ENCODE measurements around the gene PROM1. TPM values are rescaled to one million over a fixed set of nuclear protein-coding genes. Genes with fewer than 3 reads are reported as not detected.

The PROM1 gene
- total RNA-seq, 1 experiment from 2014 or later: 17.7 TPM

DNA sequence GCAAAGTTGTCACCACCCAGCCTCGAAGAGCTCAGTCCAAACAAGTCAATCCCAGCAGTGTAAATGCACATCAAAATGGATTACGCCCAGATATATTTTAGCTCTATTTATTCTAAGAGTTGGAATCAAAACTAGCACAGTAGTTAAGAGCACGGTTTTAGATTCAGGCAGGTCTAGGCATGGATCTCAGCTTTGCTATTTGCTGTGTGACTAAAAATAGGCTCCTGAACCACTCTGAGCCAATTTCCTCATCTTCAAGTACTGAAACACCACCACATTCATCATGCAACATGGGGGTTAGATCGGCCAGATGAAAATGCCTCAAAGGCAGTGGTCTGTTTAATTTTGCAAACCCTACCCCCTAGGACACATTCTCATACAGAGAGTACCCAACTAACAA is 65.0 kb downstream of the PROM1 start (continued):
- TF ChIP-seq, protein P1, sequence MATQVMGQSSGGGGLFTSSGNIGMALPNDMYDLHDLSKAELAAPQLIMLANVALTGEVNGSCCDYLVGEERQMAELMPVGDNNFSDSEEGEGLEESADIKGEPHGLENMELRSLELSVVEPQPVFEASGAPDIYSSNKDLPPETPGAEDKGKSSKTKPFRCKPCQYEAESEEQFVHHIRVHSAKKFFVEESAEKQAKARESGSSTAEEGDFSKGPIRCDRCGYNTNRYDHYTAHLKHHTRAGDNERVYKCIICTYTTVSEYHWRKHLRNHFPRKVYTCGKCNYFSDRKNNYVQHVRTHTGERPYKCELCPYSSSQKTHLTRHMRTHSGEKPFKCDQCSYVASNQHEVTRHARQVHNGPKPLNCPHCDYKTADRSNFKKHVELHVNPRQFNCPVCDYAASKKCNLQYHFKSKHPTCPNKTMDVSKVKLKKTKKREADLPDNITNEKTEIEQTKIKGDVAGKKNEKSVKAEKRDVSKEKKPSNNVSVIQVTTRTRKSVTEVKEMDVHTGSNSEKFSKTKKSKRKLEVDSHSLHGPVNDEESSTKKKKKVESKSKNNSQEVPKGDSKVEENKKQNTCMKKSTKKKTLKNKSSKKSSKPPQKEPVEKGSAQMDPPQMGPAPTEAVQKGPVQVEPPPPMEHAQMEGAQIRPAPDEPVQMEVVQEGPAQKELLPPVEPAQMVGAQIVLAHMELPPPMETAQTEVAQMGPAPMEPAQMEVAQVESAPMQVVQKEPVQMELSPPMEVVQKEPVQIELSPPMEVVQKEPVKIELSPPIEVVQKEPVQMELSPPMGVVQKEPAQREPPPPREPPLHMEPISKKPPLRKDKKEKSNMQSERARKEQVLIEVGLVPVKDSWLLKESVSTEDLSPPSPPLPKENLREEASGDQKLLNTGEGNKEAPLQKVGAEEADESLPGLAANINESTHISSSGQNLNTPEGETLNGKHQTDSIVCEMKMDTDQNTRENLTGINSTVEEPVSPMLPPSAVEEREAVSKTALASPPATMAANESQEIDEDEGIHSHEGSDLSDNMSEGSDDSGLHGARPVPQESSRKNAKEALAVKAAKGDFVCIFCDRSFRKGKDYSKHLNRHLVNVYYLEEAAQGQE (IDR thresholded peaks at IDR 0.05; ENCODE audit: low read depth): no peak
- no peak for TF ChIP-seq CEBPB (IDR thresholded peaks at IDR 0.05; ENCODE audit: low read depth)
- TF ChIP-seq ELF1 (IDR thresholded peaks at IDR 0.05; ENCODE audit: borderline replicate concordance, low read depth): no peak

- DNase-seq (ENCODE audit: low read depth, low spot score) (no peak), ATAC-seq (no peak)
- ChIA-PET CTCF (interaction anchor here (1.7 to 2.3 kb wide), 2 partner anchors 212 to 247 kb away, joined by 6 to 8 read pairs; no protein-coding TSS in a partner anchor), POLR2A (no interaction called here), RAD21 (ENCODE audit: low non-redundant PET in 1 of 2, low total read pairs in 2 of 2, uncharacterized antibody in 2 of 2, unreplicated experiment in 2 of 2) (no interaction called here)
- intact Hi-C loops (cut with micrococcal nuclease): no loop called here
- BruUV-seq (replicated peaks): no TSS peak
- Histone ChIP-seq H2AFZ (ENCODE audit: low read depth, low read length, poor library complexity, severe bottlenecking) (no peak overlapping the region), H3K4me2 (ENCODE audit: low read length) (no peak overlapping the region), H3K4me1 (ENCODE audit: control insufficient read depth in 1 of 2, insufficient read depth in 2 of 2, low read length in 2 of 2) (no peaks in the 10 kb centered on the region), H4K20me1 (ENCODE audit: insufficient read depth) (no peaks in the 10 kb centered on the region), H3K9ac (ENCODE audit: low read length) (no peak overlapping the region), H3K9me2 (ENCODE audit: insufficient read depth) (no peaks in the 10 kb centered on the region), H3K27ac (ENCODE audit: low read depth, low read length) (no peak overlapping the region), H3K27me3 (ENCODE audit: insufficient read depth, low read length) (no peaks in the 10 kb centered on the region), H3K36me3 (ENCODE audit: control insufficient read depth in 1 of 2, insufficient read depth in 2 of 2, low read length in 2 of 2) (no peaks in the 10 kb centered on the region), H3K9me3 (ENCODE audit: control insufficient read depth in 1 of 2, insufficient read depth in 1 of 2, low read depth in 1 of 2, low read length in 2 of 2) (no peaks in the 10 kb centered on the region), H3K4me3 (replicated peaks in 1 of 2; ENCODE audit: low read depth in 1 of 2, low read length in 2 of 2) (no peak overlapping the region), H3K79me2 (ENCODE audit: insufficient read depth, low read length) (no peaks in the 10 kb centered on the region)
- TF ChIP-seq CEBPB (IDR thresholded peaks at IDR 0.05; ENCODE audit: low read depth) (no peak), YY1 (IDR thresholded peaks at IDR 0.05; ENCODE audit: extremely low read depth, insufficient replicate concordance, low read depth, low read length) (no peak), CBX3 (IDR thresholded peaks at IDR 0.05; ENCODE audit: low read depth) (no peak), EZH2phosphoT487 (IDR thresholded peaks at IDR 0.05; ENCODE audit: borderline replicate concordance) (no peak), JUND (IDR thresholded peaks at IDR 0.05) (no peak), ZFX (IDR thresholded peaks at IDR 0.05) (no peak), POLR2AphosphoS5 (IDR thresholded peaks at IDR 0.05; ENCODE audit: low read depth, low read length) (no peak), CTCF (IDR thresholded peaks at IDR 0.05 in 2 of 3, conservative IDR thresholded peaks at IDR 0.05 in 1 of 3; ENCODE audit: borderline replicate concordance in 1 of 3, insufficient read depth in 1 of 3, low read depth in 2 of 3, low read length in 2 of 3) (no peak), TCF7L2 (IDR thresholded peaks at IDR 0.05; ENCODE audit: borderline replicate concordance, extremely low read depth, insufficient read depth, insufficient read length) (no peak), SIN3A (IDR thresholded peaks at IDR 0.05; ENCODE audit: low read depth) (no peak), EZH2 (IDR thresholded peaks at IDR 0.05) (no peak), ELF1 (IDR thresholded peaks at IDR 0.05; ENCODE audit: borderline replicate concordance, low read depth) (no peak)
- TF ChIP-seq, protein P1 (IDR thresholded peaks at IDR 0.05; ENCODE audit: low read depth): no peak
Observed at GRCh38 chr4:16018061-16018676, 65.7 kb downstream of the PROM1 start.

Data from HCT116 (cell line).